HCT116 (cell line): ENCODE data around the gene NFX1. TPM values are rescaled to one million over a fixed set of nuclear protein-coding genes. Genes with fewer than 3 reads are reported as not detected.

Experiments used
- ATAC-seq: fragments of 200-7000 bp; cut with Tn5 transposase; 2 replicates; pipeline ENCODE4 v1.9.1; 2020; ENCODE audit warnings: mild to moderate bottlenecking, moderate library complexity
- BruUV-seq: library from RNA; stranded (reverse); fragments of 400-500 nt; replicated peaks from 2 replicates; lab custom pipeline; 2021; lab: Mats Ljungman, UMichigan
- CTCF ChIA-PET: fragments of 300-600 bp; sonication (Branson Sonifier 250); formaldehyde crosslinking; loops from one replicate; lab custom pipeline; 2021; ENCODE audit warnings: antibody characterized with exemption; lab: Charles Lee
- POLR2A ChIA-PET: fragments of 300-600, 350-600 bp; sonication (Branson Sonifier 250); formaldehyde crosslinking; loops from one replicate; lab custom pipeline; 2021; ENCODE audit warnings: antibody characterized with exemption; lab: Charles Lee
- RAD21 ChIA-PET, 2 experiments: fragments of 300-600 bp; sonication (Branson Sonifier 250); formaldehyde crosslinking; loops; one replicate each; lab custom pipeline; 2023; ENCODE audit warnings: low total read pairs in 2 of 2; ENCODE audit not compliant: uncharacterized antibody in 2 of 2, unreplicated experiment in 2 of 2, low non-redundant PET in 1 of 2; lab: Charles Lee
- DNase-seq: peaks from one replicate; pipeline ENCODE4 v3.0.0-alpha.2; 2010; ENCODE audit warnings: low read depth, low spot score
- H2AFZ ChIP-seq: fragments of 200-600 bp; shearing (Covaris generic), sonication (generic); 2 replicates; pipeline ENCODE4 v1.6.1; 2017; ENCODE audit warnings: low read depth, mixed run types, mixed read lengths, antibody characterized with exemption, low read length; ENCODE audit not compliant: poor library complexity, severe bottlenecking
- H3K27ac ChIP-seq: 2 replicates; pipeline ENCODE4 v1.5.1; 2012; ENCODE audit warnings: low read depth, low read length
- H3K27me3 ChIP-seq: fragments of 200-600 bp; sonication (generic); 2 replicates; pipeline ENCODE4 v1.6.1; 2016; ENCODE audit warnings: mixed run types, low read length, mixed read lengths; ENCODE audit not compliant: insufficient read depth
- H3K36me3 ChIP-seq, 2 experiments: fragments of 200-500 bp in 1 of 2; fragments of 200-600 bp in 1 of 2; sonication (Bioruptor generic) in 1 of 2; sonication (generic) in 1 of 2; 2 replicates each; pipeline versions ENCODE4 v1.5.1 to v1.6.1; 2014 to 2016; ENCODE audit warnings: low read length in 2 of 2, inconsistent platforms in 1 of 2, mixed read lengths in 1 of 2, mixed run types in 1 of 2; ENCODE audit not compliant: insufficient read depth in 2 of 2, control insufficient read depth in 1 of 2
- H3K4me1 ChIP-seq, 2 experiments: fragments of 200-600 bp in 1 of 2; sonication (generic) in 1 of 2; 2 replicates each; pipeline versions ENCODE4 v1.5.1 to v1.6.1; 2012 to 2017; ENCODE audit warnings: low read length in 2 of 2, inconsistent platforms in 1 of 2, mild to moderate bottlenecking in 1 of 2, mixed read lengths in 1 of 2, mixed run types in 1 of 2, moderate library complexity in 1 of 2; ENCODE audit not compliant: insufficient read depth in 2 of 2, control insufficient read depth in 1 of 2
- H3K4me2 ChIP-seq: fragments of 200-600 bp; sonication (generic); 2 replicates; pipeline ENCODE4 v1.6.1; 2017; ENCODE audit warnings: mixed run types, low read length, mixed read lengths
- H3K4me3 ChIP-seq, 2 experiments: fragments of 200-600 bp in 1 of 2; sonication (generic) in 1 of 2; replicated peaks in 1 of 2; 2 replicates each; pipeline ENCODE4 v1.5.1; 2011 to 2016; ENCODE audit warnings: low read length in 2 of 2, control low read depth in 1 of 2, low read depth in 1 of 2, mild to moderate bottlenecking in 1 of 2, mixed read lengths in 1 of 2, mixed run types in 1 of 2
- H3K79me2 ChIP-seq: fragments of 200-600 bp; sonication (generic); 2 replicates; pipeline ENCODE4 v1.6.1; 2017; ENCODE audit warnings: mild to moderate bottlenecking, mixed run types, low read length, moderate library complexity, mixed read lengths; ENCODE audit not compliant: insufficient read depth
- H3K9ac ChIP-seq: fragments of 200-600 bp; sonication (generic); 2 replicates; pipeline ENCODE4 v1.6.1; 2016; ENCODE audit warnings: low read length, mixed read lengths
- H3K9me2 ChIP-seq: fragments of 200-600 bp; sonication (generic), shearing (Covaris generic); 2 replicates; pipeline ENCODE4 v1.6.1; 2017; ENCODE audit warnings: mixed run types, mild to moderate bottlenecking, moderate library complexity; ENCODE audit not compliant: insufficient read depth
- H3K9me3 ChIP-seq, 2 experiments: fragments of 200-500 bp in 1 of 2; fragments of 200-600 bp in 1 of 2; sonication (Bioruptor generic) in 1 of 2; sonication (generic) in 1 of 2; 2 replicates each; pipeline ENCODE4 v1.6.1; 2014 to 2017; ENCODE audit warnings: low read length in 2 of 2, mixed read lengths in 2 of 2, inconsistent platforms in 1 of 2, low read depth in 1 of 2, mild to moderate bottlenecking in 1 of 2, mixed run types in 1 of 2, moderate library complexity in 1 of 2; ENCODE audit not compliant: control insufficient read depth in 1 of 2, insufficient read depth in 1 of 2
- H4K20me1 ChIP-seq: fragments of 200-600 bp; sonication (generic), shearing (Covaris generic); 2 replicates; pipeline ENCODE4 v1.6.1; 2017; ENCODE audit warnings: mixed run types, mild to moderate bottlenecking, moderate library complexity; ENCODE audit not compliant: insufficient read depth
- ATF3 ChIP-seq: IDR thresholded peaks from 2 replicates; pipeline ENCODE4 v1.6.1; 2012
- CBX3 ChIP-seq: IDR thresholded peaks from 2 replicates; pipeline ENCODE4 v1.6.1; 2012; ENCODE audit warnings: low read depth
- CEBPB ChIP-seq: IDR thresholded peaks from 2 replicates; pipeline ENCODE4 v1.6.1; 2012; ENCODE audit warnings: low read depth
- CTCF ChIP-seq, 3 experiments: fragments of 200-600 bp in 1 of 3; sonication (generic) in 1 of 3; IDR thresholded peaks in 2 of 3; conservative IDR thresholded peaks in 1 of 3; 2 replicates each; pipeline ENCODE4 v1.5.1; 2012 to 2017; ENCODE audit warnings: low read depth in 2 of 3, low read length in 2 of 3, antibody characterized with exemption in 1 of 3, borderline replicate concordance in 1 of 3, control low read depth in 1 of 3, mild to moderate bottlenecking in 1 of 3, mixed read lengths in 1 of 3, mixed run types in 1 of 3, moderate library complexity in 1 of 3; ENCODE audit not compliant: insufficient read depth in 1 of 3
- ELF1 ChIP-seq: IDR thresholded peaks from 2 replicates; pipeline ENCODE4 v1.6.1; 2012; ENCODE audit warnings: low read depth, borderline replicate concordance
- EZH2 ChIP-seq: fragments of 200-600 bp; sonication (generic); IDR thresholded peaks from 2 replicates; pipeline ENCODE4 v1.6.1; 2017; ENCODE audit warnings: antibody characterized with exemption, mixed run types
- EZH2phosphoT487 ChIP-seq: fragments of 200-600 bp; IDR thresholded peaks from 2 replicates; pipeline ENCODE4 v1.6.1; 2018; ENCODE audit warnings: antibody characterized with exemption, borderline replicate concordance
- FOSL1 ChIP-seq: IDR thresholded peaks from 2 replicates; pipeline ENCODE4 v1.6.1; 2012; ENCODE audit warnings: low read depth
- JUND ChIP-seq: IDR thresholded peaks from 2 replicates; pipeline ENCODE4 v1.6.1; 2012
- POLR2A ChIP-seq: IDR thresholded peaks from 2 replicates; pipeline ENCODE4 v1.7.0; 2011; ENCODE audit warnings: borderline replicate concordance; ENCODE audit not compliant: insufficient read depth, insufficient read length; ENCODE audit errors: extremely low read depth
- RAD21 ChIP-seq: IDR thresholded peaks from 2 replicates; pipeline ENCODE4 v1.6.1; 2012; ENCODE audit warnings: low read depth, mild to moderate bottlenecking
- SIN3A ChIP-seq: IDR thresholded peaks from 2 replicates; pipeline ENCODE4 v1.6.1; 2012; ENCODE audit warnings: low read depth
- SRF ChIP-seq: IDR thresholded peaks from 2 replicates; pipeline ENCODE4 v1.6.1; 2012; ENCODE audit warnings: low read depth
- YY1 ChIP-seq: IDR thresholded peaks from 2 replicates; pipeline ENCODE4 v1.6.1; 2011; ENCODE audit warnings: low read length, low read depth, moderate library complexity, mild to moderate bottlenecking; ENCODE audit not compliant: insufficient replicate concordance; ENCODE audit errors: extremely low read depth
- ZBTB33 ChIP-seq: IDR thresholded peaks from 2 replicates; pipeline ENCODE4 v1.6.1; 2011; ENCODE audit warnings: mild to moderate bottlenecking, low read length, moderate library complexity; ENCODE audit not compliant: insufficient replicate concordance; ENCODE audit errors: extremely low read depth
- intact Hi-C: fragments of 100-400 bp; cut with micrococcal nuclease; formaldehyde crosslinking; loops from 2 replicates; pipeline ENCODE4 v1.10.0; 2022
- total RNA-seq: library from RNA; stranded (reverse); gene quantifications from one replicate; pipeline ENCODE4 v1.2.1, GENCODE V29; 2021; ENCODE audit not compliant: unreplicated experiment

Gene NFX1
- total RNA-seq, 1 experiment from 2014 or later, result 31.7 TPM

GRCh38 chr9:33287087-33287490 is 3.2 kb upstream of the NFX1 start:
- H3K9me3 ChIP-seq, result no peaks in the 10 kb centered on the region
- no peak overlapping the region for H3K27ac ChIP-seq
- no peak overlapping the region for H2AFZ ChIP-seq
- POLR2A ChIA-PET, result no interaction called here
- RAD21 ChIA-PET, result no interaction called here
- CTCF ChIA-PET, result interaction anchor here (0.8 to 1.8 kb wide), 9 partner anchors 9 to 187 kb away, joined by 3 to 15 read pairs (median 4); partner anchors contain the start of genes BAG1, CHMP5 and NOL6
- peaks cover 5 to 19% of the 10 kb centered on the region in 2 experiments; a peak in 2 of 4 replicates for H3K4me1 ChIP-seq
- H3K4me3 ChIP-seq, result no peak overlapping the region
- no peaks in the 10 kb centered on the region for H4K20me1 ChIP-seq
- TF ChIP-seq CTCF (IDR thresholded peaks at IDR 0.05 in 2 of 3, conservative IDR thresholded peaks at IDR 0.05 in 1 of 3; ENCODE audit: borderline replicate concordance in 1 of 3, insufficient read depth in 1 of 3, low read depth in 2 of 3, low read length in 2 of 3) (peak; percentile 71 to 81 (median 80); a peak in 5 of 6 replicates), RAD21 (peak; percentile 77), CBX3 (no peak), POLR2A (no peak), YY1 (peak; percentile 8)
- H3K27me3 ChIP-seq, result no peaks in the 10 kb centered on the region
- H3K4me2 ChIP-seq, result no peak overlapping the region
- no TSS peak for BruUV-seq
- DNase-seq, result peak; percentile 46
- no peak overlapping the region for H3K9ac ChIP-seq
- 0 out of 2 replicates have a peak, but pooled peaks have one; percentile 13 for ATAC-seq
- H3K9me2 ChIP-seq, result no peaks in the 10 kb centered on the region
- H3K79me2 ChIP-seq, result peaks cover 18% of the 10 kb centered on the region
- intact Hi-C loops, result loop anchor here (1.0 to 5.0 kb wide), 3 partner anchors 58 to 435 kb away; no protein-coding TSS in a partner anchor
- peaks cover 2 to 5% of the 10 kb centered on the region in 2 experiments for H3K36me3 ChIP-seq

- Histone ChIP-seq H3K36me3 (peaks cover 5 to 9% of the 10 kb centered on the region in 2 experiments; a peak in 2 of 4 replicates), H3K79me2 (peaks cover 29% of the 10 kb centered on the region), H3K4me3 (no peak overlapping the region), H2AFZ (no peak overlapping the region), H3K9me3 (no peaks in the 10 kb centered on the region), H3K27ac (no peak overlapping the region), H4K20me1 (no peaks in the 10 kb centered on the region), H3K9me2 (no peaks in the 10 kb centered on the region), H3K4me2 (no peak overlapping the region), H3K9ac (no peak overlapping the region), H3K4me1 (peaks cover 5 to 22% of the 10 kb centered on the region in 2 experiments; a peak in 2 of 4 replicates), H3K27me3 (no peaks in the 10 kb centered on the region)
- TF ChIP-seq CEBPB (no peak), ZBTB33 (no peak), EZH2 (no peak), SIN3A (no peak), POLR2A (no peak), SRF (no peak), EZH2phosphoT487 (no peak), RAD21 (no peak), ATF3 (no peak), FOSL1 (no peak), ELF1 (no peak), JUND (no peak)
- ATAC-seq, result no peak
- intact Hi-C loops, result loop anchor here (5.0 kb wide), 1 partner anchor 434 kb away; no protein-coding TSS in a partner anchor
- no peak for DNase-seq
- BruUV-seq, result no TSS peak
- CTCF ChIA-PET, result interaction anchor here (1.2 kb wide), 1 partner anchor 165 kb away, joined by 4 read pairs; no protein-coding TSS in a partner anchor
- POLR2A ChIA-PET, result no interaction called here
- RAD21 ChIA-PET, result no interaction called here
Measured at GRCh38 chr9:33288235-33288634, 2.1 kb upstream of the NFX1 start.
